Suprapubic skin (tissue), 3 donors: ENCODE results near the gene BPIFB2.

Source experiments
- EP300 ChIP-seq: sonication (generic); formaldehyde crosslinking; IDR thresholded peaks from one replicate; pipeline ENCODE4 v1.6.1; 2017; ENCODE audit warnings: antibody characterized with exemption
- TF ChIP-seq, protein P1 (sequence below), 2 donors: fragments of 200-600 bp in 1 of 2; fragments of 450-650 bp in 1 of 2; sonication (generic) in 1 of 2; IDR thresholded peaks; one replicate each; pipeline ENCODE4 v1.5.1; 2016 to 2019; ENCODE audit warnings: antibody characterized with exemption in 2 of 2, mild to moderate bottlenecking in 1 of 2, moderate library complexity in 1 of 2

DNA sequence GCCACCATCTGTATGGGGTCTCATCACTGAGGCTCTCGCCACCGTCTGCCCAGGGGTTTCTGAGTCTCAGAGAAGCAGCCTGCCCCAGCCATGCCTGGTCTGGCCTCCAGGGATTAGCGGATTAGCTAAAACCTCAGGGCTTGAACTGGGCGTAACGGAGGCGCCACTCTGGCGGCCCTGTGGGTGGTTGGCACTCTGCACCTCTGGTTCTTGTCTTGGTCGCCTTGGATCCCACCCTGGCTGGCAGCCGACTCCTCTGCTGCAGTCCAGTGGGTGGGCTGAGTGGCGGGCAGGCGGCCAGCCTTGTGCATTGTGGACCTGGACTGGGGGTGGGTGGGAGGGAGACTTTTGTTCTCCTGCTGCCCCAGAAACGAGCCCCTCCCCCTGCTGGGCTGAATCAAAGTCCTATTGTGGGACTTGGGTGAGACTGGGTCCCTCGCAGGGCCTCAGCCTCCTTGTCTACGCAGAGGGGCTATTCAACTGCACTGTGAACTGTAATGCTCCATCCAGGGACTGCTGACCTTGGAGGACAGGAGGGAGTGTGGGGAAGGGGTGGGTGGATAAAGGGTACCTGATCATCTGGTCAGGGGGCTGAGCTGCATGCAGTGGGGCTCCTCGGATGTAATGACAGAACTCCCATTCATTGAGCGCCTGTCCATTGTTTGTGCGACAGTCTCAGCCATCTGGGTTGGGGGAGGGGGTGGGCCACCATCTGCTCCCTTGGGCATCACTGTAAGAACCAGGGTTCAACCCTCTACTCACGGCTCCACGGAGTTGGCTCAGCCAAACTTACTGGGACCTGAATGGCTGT lies 27.2 kb upstream of the BPIFB2 start:
- TF ChIP-seq, protein P1, sequence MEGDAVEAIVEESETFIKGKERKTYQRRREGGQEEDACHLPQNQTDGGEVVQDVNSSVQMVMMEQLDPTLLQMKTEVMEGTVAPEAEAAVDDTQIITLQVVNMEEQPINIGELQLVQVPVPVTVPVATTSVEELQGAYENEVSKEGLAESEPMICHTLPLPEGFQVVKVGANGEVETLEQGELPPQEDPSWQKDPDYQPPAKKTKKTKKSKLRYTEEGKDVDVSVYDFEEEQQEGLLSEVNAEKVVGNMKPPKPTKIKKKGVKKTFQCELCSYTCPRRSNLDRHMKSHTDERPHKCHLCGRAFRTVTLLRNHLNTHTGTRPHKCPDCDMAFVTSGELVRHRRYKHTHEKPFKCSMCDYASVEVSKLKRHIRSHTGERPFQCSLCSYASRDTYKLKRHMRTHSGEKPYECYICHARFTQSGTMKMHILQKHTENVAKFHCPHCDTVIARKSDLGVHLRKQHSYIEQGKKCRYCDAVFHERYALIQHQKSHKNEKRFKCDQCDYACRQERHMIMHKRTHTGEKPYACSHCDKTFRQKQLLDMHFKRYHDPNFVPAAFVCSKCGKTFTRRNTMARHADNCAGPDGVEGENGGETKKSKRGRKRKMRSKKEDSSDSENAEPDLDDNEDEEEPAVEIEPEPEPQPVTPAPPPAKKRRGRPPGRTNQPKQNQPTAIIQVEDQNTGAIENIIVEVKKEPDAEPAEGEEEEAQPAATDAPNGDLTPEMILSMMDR (IDR thresholded peaks at IDR 0.05) = no peak
- TF ChIP-seq EP300 = no peak
